Astrocyte (in vitro differentiated cells and primary cell): ENCODE measurements around the gene FSTL4. TPM values are rescaled to one million over a fixed set of nuclear protein-coding genes. Genes with fewer than 3 reads are reported as not detected.
"Not testable (repeated sequence)": the region's sequence is repeated elsewhere in the genome, so short reads cannot be mapped to it uniquely, and the experiment has no call there.

ENCODE experiments used
- DNase-seq: peaks from one replicate; pipeline ENCODE4 v3.0.0-alpha.2; 2010; ENCODE audit warnings: low read depth
- FAIRE-seq: peaks from 2 replicates; lab custom pipeline; 2011; peaks lifted over from hg19 to GRCh38; lab: Jason Lieb, UNC
- H2AFZ ChIP-seq: 2 replicates; pipeline ENCODE4 v1.6.0; 2012; ENCODE audit warnings: low read depth, low read length, inconsistent platforms
- H3K27ac ChIP-seq: 2 replicates; pipeline ENCODE4 v1.5.1; 2011; ENCODE audit warnings: low read depth, low read length, inconsistent platforms
- H3K27me3 ChIP-seq: 2 replicates; pipeline ENCODE4 v1.6.0; 2011; ENCODE audit warnings: low read length, inconsistent platforms; ENCODE audit not compliant: insufficient read depth
- H3K36me3 ChIP-seq: 2 replicates; pipeline ENCODE4 v1.5.1; 2011; ENCODE audit warnings: low read length, inconsistent platforms; ENCODE audit not compliant: insufficient read depth
- H3K4me1 ChIP-seq: 2 replicates; pipeline ENCODE4 v1.5.1; 2011; ENCODE audit warnings: low read length, inconsistent platforms; ENCODE audit not compliant: insufficient read depth
- H3K4me2 ChIP-seq: 2 replicates; pipeline ENCODE4 v1.6.0; 2012; ENCODE audit warnings: low read length, inconsistent platforms
- H3K4me3 ChIP-seq: 2 replicates; pipeline ENCODE4 v1.5.1; 2011; ENCODE audit warnings: low read depth, mild to moderate bottlenecking, low read length, inconsistent platforms; ENCODE audit not compliant: insufficient read depth
- H3K79me2 ChIP-seq: 2 replicates; pipeline ENCODE4 v1.6.0; 2012; ENCODE audit warnings: mild to moderate bottlenecking, low read length, inconsistent platforms; ENCODE audit not compliant: insufficient read depth
- H3K9ac ChIP-seq: 2 replicates; pipeline ENCODE4 v1.6.0; 2012; ENCODE audit warnings: mild to moderate bottlenecking, low read length, inconsistent platforms
- H3K9me3 ChIP-seq: 2 replicates; pipeline ENCODE4 v1.5.1; 2012; ENCODE audit warnings: low read depth, mild to moderate bottlenecking, low read length, inconsistent platforms; ENCODE audit not compliant: insufficient read depth
- H4K20me1 ChIP-seq: 2 replicates; pipeline ENCODE4 v1.6.0; 2012; ENCODE audit warnings: low read length, inconsistent platforms; ENCODE audit not compliant: insufficient read depth
- H3K27ac Mint-ChIP-seq: one replicate; pipeline ENCODE4 v1.8.0; 2021; ENCODE audit warnings: mild to moderate bottlenecking, mixed read lengths; ENCODE audit not compliant: unreplicated experiment
- H3K27me3 Mint-ChIP-seq: one replicate; pipeline ENCODE4 v1.8.0; 2021; ENCODE audit warnings: low read depth, mixed read lengths; ENCODE audit not compliant: unreplicated experiment
- H3K36me3 Mint-ChIP-seq: one replicate; pipeline ENCODE4 v1.8.0; 2021; ENCODE audit warnings: low read depth, mixed read lengths; ENCODE audit not compliant: unreplicated experiment
- H3K4me1 Mint-ChIP-seq: one replicate; pipeline ENCODE4 v1.8.0; 2021; ENCODE audit warnings: low read depth, mixed read lengths; ENCODE audit not compliant: unreplicated experiment
- H3K4me3 Mint-ChIP-seq: one replicate; pipeline ENCODE4 v1.8.0; 2021; ENCODE audit warnings: mild to moderate bottlenecking, moderate library complexity, mixed read lengths; ENCODE audit not compliant: unreplicated experiment
- H3K9me3 Mint-ChIP-seq: one replicate; pipeline ENCODE4 v1.8.0; 2021; ENCODE audit warnings: mild to moderate bottlenecking, mixed read lengths; ENCODE audit not compliant: unreplicated experiment
- EZH2 ChIP-seq: IDR thresholded peaks from 2 replicates; pipeline ENCODE4 v1.6.1; 2012; ENCODE audit warnings: mild to moderate bottlenecking, low read length, inconsistent platforms; ENCODE audit not compliant: insufficient read depth
- total RNA-seq: library from RNA; stranded (reverse); gene quantifications from 2 replicates; pipeline ENCODE4 v1.2.1, GENCODE V29; 2021
- TF ChIP-seq, protein P1 (sequence below): IDR thresholded peaks from 2 replicates; pipeline ENCODE4 v1.5.1; 2011; ENCODE audit warnings: low read depth, mild to moderate bottlenecking, inconsistent platforms, low read length, moderate library complexity; ENCODE audit not compliant: insufficient read depth

FSTL4 gene
- total RNA-seq, 1 donor from 2014 or later, result not detected

GRCh38 chr5:133192716-133193115, 419.6 kb downstream of the FSTL4 start:
- Histone ChIP-seq H4K20me1 (no peaks in the 10 kb centered on the region), H2AFZ (no peak overlapping the region), H3K4me3 (no peak overlapping the region), H3K27me3 (no peaks in the 10 kb centered on the region), H3K9ac (no peak overlapping the region), H3K79me2 (no peaks in the 10 kb centered on the region), H3K4me2 (no peak overlapping the region), H3K27ac (no peak overlapping the region), H3K4me1 (no peaks in the 10 kb centered on the region), H3K36me3 (no peaks in the 10 kb centered on the region), H3K9me3 (no peaks in the 10 kb centered on the region)
- no peak for TF ChIP-seq EZH2
- TF ChIP-seq, protein P1, sequence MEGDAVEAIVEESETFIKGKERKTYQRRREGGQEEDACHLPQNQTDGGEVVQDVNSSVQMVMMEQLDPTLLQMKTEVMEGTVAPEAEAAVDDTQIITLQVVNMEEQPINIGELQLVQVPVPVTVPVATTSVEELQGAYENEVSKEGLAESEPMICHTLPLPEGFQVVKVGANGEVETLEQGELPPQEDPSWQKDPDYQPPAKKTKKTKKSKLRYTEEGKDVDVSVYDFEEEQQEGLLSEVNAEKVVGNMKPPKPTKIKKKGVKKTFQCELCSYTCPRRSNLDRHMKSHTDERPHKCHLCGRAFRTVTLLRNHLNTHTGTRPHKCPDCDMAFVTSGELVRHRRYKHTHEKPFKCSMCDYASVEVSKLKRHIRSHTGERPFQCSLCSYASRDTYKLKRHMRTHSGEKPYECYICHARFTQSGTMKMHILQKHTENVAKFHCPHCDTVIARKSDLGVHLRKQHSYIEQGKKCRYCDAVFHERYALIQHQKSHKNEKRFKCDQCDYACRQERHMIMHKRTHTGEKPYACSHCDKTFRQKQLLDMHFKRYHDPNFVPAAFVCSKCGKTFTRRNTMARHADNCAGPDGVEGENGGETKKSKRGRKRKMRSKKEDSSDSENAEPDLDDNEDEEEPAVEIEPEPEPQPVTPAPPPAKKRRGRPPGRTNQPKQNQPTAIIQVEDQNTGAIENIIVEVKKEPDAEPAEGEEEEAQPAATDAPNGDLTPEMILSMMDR, result no peak
- FAIRE-seq (no peak), DNase-seq (no peak)
- Mint-ChIP-seq H3K4me1 (no peaks in the 10 kb centered on the region), H3K27ac (no peak overlapping the region), H3K9me3 (peaks cover 2% of the 10 kb centered on the region), H3K36me3 (no peaks in the 10 kb centered on the region), H3K27me3 (peaks cover 19% of the 10 kb centered on the region), H3K4me3 (no peak overlapping the region)

GRCh38 chr5:133189881-133190280, 422.5 kb downstream of the FSTL4 start:
- FAIRE-seq, result no peak

GRCh38 chr5:133179405-133179804, 432.9 kb downstream of the FSTL4 start:
- no peaks in the 10 kb centered on the region for H3K9me3 Mint-ChIP-seq
- H3K36me3 ChIP-seq, result no peaks in the 10 kb centered on the region

More at GRCh38 chr5:133189881-133190280, 422.5 kb downstream of the FSTL4 start:
- TF ChIP-seq, protein P1, result no peak
- no peak for TF ChIP-seq EZH2
- no peak overlapping the region for H3K4me2 ChIP-seq
- no peaks in the 10 kb centered on the region for H3K9me3 ChIP-seq
- no peak overlapping the region for H2AFZ ChIP-seq
- no peak overlapping the region for H3K27ac Mint-ChIP-seq
- H3K27me3 ChIP-seq, result no peaks in the 10 kb centered on the region
- H3K9ac ChIP-seq, result no peak overlapping the region
- H3K27ac ChIP-seq, result no peak overlapping the region
- H3K4me1 Mint-ChIP-seq, result no peaks in the 10 kb centered on the region
- H3K36me3 ChIP-seq, result no peaks in the 10 kb centered on the region
- no peak for DNase-seq
- H3K27me3 Mint-ChIP-seq, result peaks cover 9% of the 10 kb centered on the region
- no peaks in the 10 kb centered on the region for H3K4me1 ChIP-seq
- H3K36me3 Mint-ChIP-seq, result no peaks in the 10 kb centered on the region
- no peak overlapping the region for H3K4me3 Mint-ChIP-seq
- H4K20me1 ChIP-seq, result no peaks in the 10 kb centered on the region
- H3K79me2 ChIP-seq, result no peaks in the 10 kb centered on the region
- peaks cover 2% of the 10 kb centered on the region for H3K9me3 Mint-ChIP-seq
- H3K4me3 ChIP-seq, result no peak overlapping the region

GRCh38 chr5:133170756-133171387, 441.5 kb downstream of the FSTL4 start:
- H3K27ac Mint-ChIP-seq, H3K27ac ChIP-seq, H3K27me3 Mint-ChIP-seq, H3K4me3 ChIP-seq, H3K27me3 ChIP-seq, H4K20me1 ChIP-seq, H2AFZ ChIP-seq, H3K79me2 ChIP-seq, DNase-seq, H3K36me3 ChIP-seq, H3K4me3 Mint-ChIP-seq, H3K9me3 ChIP-seq, H3K4me2 ChIP-seq, H3K4me1 ChIP-seq, FAIRE-seq, H3K4me1 Mint-ChIP-seq, H3K9ac ChIP-seq, H3K36me3 Mint-ChIP-seq: not testable (repeated sequence)
- peaks cover 24% of the 10 kb centered on the region for H3K9me3 Mint-ChIP-seq

More at GRCh38 chr5:133179405-133179804, 432.9 kb downstream of the FSTL4 start:
- H3K36me3 Mint-ChIP-seq, result no peaks in the 10 kb centered on the region
- Histone ChIP-seq H3K27me3 (no peaks in the 10 kb centered on the region), H2AFZ (no peak overlapping the region), H3K9me3 (no peaks in the 10 kb centered on the region), H3K4me1 (no peaks in the 10 kb centered on the region), H3K27ac (no peak overlapping the region), H3K79me2 (no peaks in the 10 kb centered on the region), H3K9ac (no peak overlapping the region), H3K4me2 (no peak overlapping the region), H3K4me3 (no peak overlapping the region), H4K20me1 (no peaks in the 10 kb centered on the region)
- no peak overlapping the region for H3K27ac Mint-ChIP-seq
- H3K27me3 Mint-ChIP-seq, result no peaks in the 10 kb centered on the region
- TF ChIP-seq, protein P1, result no peak
- TF ChIP-seq EZH2, result no peak
- H3K4me1 Mint-ChIP-seq, result no peaks in the 10 kb centered on the region
- DNase-seq (no peak), FAIRE-seq (no peak)
- H3K4me3 Mint-ChIP-seq, result no peak overlapping the region
